GM19438 (cell line): ENCODE measurements around the gene MTFP1.

Source experiments
- ATAC-seq: cut with Tn5 transposase; IDR thresholded peaks from one replicate; pipeline ENCODE4 v1.9.1; 2021; ENCODE audit warnings: low read depth; ENCODE audit not compliant: unreplicated experiment

MTFP1 gene

DNA sequence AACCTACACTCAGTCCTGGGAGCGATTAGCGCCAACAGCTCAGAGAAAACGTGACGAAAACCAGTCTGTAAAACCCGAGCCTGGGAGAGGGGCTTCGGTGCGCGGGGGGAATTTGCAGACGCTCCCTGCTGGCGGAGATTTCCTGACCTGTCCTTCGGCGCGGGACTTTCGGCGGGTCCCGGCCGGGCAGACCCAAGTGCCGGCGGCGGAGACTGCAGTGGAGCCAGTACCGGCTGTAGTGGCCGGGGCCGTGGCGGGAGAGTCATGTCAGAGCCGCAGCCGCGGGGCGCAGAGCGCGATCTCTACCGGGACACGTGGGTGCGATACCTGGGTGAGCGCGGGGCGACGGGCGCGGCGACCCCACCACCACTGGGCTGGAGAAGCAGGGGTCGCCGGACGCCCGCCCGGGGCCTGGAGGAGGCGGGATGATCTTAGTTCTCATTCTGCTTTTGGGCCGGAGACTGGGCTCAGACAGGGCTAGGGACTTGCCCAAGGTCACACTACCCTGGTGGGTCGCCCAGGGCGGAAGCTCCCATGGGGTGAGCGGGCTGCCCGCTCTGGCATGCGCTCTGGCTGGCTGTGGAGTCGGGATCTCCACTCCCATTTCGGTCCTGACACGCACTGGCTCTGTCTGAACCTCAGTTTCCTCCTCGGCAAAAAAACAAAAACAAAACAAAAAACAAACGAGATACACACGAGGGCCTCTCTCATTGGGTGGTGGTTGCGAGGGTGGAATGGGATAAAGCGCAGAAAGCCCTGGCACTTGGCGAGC, at the start of gene MTFP1:
Gene MTFP1 (plus strand): TSS at position 153 of the 772 bp plus-strand sequence. CDS start 112 bp downstream, at position 265.
- ATAC-seq: no peak

GRCh38 chr22:30380011-30380410, 45.6 kb upstream of the MTFP1 start:
- ATAC-seq: no peak

DNA sequence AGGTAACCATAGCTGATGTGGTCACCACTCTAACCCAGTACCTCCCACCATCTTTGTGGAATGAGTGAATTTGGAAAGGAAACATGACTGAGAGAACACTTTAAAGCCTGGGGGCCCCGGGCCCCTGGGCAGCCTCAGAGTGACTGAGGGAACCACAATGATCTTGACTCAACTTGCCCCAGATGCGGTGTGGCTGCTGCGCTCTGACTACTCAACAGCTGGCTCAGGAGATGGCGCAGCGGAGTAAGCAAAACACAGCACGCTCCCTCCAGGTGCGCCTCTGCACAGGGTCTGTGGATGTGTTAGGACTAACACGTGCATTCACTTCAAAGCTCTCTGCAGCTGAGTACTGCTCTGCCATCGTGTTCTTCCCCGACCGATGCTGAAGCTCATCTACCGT, 44.3 kb upstream of the MTFP1 start:
- ATAC-seq: no peak

DNA sequence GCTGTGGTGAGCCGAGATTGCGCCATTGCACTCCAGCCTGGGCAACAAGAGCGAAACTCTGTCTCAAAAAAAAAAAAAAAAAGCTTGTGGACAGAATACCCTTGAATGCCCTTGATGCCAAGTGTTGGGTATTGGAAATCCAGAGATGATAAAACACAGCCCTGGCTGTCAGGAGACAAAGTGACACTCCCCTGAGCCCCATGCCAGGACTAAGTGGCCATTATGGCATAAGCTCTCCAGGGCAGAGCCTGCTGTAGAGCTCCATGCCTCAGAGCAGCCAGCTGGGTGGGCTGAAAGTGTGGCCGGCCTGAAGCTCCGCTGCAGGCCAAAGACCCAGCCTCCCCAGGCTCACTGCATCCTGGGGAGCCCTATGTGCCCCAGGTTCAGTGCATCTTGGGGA, 43.2 kb upstream of the MTFP1 start:
- ATAC-seq: no peak

DNA sequence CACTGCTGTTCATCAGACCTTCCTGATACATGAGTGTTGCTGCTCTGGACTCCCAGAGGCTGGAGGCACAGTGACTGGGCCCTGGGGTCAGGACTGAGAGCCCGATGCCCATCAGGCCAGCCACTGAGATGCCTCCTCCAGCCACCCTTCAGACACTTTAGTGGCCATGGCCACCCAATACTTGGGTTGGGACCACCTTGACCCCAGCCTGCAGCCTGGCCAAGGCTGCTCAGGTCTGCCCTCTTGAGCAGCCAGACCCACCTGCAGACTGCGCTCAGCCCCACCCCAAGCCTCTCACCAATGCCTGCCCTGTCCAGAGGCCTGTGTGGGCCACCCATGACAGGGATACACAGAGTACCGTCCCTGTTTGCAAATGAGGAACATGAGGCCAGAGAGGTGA, 42.5 kb upstream of the MTFP1 start:
- ATAC-seq: no peak

DNA sequence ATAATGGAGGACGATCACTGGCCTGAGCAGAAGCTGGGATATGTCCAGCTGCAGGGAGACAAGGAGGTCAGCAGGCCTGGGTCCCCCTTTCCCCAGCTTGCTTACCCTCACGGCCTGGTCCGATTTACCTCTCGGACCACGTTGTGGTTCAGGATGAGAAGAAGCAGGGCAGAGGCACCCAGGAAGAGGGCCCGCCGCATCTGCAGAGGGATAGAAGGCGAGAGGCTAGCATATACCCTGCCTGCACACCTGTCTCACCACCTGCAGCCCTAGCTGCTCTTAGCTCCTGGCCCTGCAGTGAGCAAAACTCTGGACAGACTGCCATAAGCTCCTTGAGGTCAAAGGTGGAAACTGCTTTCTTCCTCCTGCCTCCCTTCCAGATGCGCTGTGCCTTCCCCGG, 39.6 kb upstream of the MTFP1 start:
- no peak for ATAC-seq

GRCh38 chr22:30386608-30386959, 39.0 kb upstream of the MTFP1 start:
- no peak for ATAC-seq

DNA sequence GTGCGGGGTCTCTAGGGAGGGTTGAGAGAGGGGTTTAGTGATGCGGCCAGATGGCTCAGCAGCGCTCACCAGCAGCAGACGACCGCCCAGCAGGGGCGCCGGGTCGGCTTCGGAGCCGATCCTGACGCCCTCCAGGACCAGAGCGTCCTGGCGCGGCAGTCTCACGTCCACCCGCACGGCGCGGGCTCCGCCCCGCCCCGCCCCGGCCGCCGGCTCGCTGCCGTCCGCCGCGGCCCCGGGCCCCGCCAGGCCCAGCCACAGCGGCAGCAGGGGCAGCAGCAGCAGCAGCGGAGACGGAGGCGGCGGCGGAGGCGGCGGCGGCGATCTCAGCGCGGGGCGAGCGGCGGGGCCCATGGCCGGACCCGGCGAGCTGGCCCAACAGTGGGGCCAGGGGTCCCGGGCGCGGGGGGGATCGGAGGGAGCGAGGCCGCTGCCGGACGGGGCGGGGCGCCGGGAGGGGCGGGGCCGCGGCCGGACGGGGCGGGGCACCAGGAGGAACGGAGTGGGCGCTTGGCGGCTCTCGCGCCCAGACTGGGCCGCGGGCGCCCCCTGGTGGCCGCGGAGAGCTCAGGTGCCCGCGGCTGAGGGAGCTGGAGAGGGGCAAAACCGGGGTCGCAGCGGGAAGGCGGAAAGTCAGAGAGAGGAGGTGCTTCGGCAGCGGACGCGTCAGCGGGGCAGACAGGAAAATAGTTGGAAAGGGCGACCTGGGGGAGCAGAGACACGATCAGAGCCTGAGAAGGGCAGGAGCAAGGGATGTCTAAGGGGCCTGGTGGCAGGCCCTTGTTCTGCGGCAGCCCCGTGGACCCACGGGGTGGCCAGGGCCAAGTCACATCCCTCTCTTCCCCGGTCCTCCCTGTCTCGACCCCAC, 38.4 kb upstream of the MTFP1 start, which contains the start of gene RNF215:
Gene RNF215 (minus strand): TSS at position 452 of the 868 bp plus-strand sequence. CDS start 98 bp downstream, at position 354.
- ATAC-seq: peak; percentile 65

DNA sequence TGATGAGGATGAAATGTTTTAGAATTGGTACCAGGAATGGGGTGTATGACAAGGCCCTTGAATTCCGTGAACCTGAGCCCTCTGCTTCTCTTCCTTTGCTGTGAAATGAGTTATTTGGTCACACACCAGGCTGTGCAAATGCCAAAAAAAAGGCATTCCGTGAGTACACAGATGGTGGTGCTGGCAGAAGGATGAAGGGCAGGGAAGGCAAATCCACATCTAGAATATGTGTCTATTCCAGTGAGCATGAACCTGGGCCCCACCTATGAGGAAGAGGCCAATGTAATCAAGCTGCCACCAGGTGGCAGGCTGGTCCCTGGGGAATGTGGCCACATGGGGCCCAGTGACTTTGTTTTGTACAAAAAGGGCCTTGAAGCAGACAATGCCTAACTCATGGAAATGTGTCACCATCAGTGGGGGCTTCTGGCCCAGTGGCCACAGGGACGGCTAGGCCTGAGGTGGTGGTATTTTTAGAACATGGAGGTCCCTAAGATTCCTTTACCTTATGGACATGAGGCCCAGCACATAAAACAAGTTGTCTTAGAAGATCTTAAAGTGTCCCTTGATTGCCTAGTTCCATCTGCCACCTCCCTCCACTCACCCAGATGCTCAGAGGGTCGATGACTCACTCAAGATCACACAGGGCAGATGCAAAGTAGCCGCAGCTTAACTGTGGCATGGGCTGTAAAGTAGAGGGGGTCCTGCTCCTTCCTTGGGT, 34.4 kb upstream of the MTFP1 start:
- no peak for ATAC-seq

GRCh38 chr22:30392661-30393321, 32.8 kb upstream of the MTFP1 start:
- ATAC-seq: no peak

DNA sequence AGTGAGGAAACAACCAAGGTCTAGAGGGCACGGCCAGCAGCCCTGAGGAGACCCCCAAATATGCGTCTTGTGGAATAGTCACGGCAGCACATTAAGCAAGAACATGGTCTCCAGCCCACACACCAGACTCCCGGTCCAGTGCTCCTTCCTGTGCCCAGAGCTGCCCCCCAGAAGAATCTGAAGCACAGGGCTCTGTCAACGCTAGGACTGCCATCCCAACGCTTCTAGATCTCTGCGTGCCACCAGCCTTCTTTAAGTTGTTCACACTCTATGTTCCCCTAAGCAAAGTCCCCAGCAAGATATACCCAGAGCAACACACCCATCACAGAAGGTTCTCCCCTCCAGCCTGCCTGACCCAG, 32.3 kb upstream of the MTFP1 start:
- no peak for ATAC-seq

- ATAC-seq: no peak
These were observed 31.7 kb upstream of the MTFP1 start for GRCh38 chr22:30393885-30394284.

GRCh38 chr22:30396871-30397655, 28.5 kb upstream of the MTFP1 start, which contains the start of gene SEC14L2:
SEC14L2 (plus strand) TSS chr22:30397018; CDS start chr22:30397117, 99 bp downstream.
- ATAC-seq: no peak

DNA sequence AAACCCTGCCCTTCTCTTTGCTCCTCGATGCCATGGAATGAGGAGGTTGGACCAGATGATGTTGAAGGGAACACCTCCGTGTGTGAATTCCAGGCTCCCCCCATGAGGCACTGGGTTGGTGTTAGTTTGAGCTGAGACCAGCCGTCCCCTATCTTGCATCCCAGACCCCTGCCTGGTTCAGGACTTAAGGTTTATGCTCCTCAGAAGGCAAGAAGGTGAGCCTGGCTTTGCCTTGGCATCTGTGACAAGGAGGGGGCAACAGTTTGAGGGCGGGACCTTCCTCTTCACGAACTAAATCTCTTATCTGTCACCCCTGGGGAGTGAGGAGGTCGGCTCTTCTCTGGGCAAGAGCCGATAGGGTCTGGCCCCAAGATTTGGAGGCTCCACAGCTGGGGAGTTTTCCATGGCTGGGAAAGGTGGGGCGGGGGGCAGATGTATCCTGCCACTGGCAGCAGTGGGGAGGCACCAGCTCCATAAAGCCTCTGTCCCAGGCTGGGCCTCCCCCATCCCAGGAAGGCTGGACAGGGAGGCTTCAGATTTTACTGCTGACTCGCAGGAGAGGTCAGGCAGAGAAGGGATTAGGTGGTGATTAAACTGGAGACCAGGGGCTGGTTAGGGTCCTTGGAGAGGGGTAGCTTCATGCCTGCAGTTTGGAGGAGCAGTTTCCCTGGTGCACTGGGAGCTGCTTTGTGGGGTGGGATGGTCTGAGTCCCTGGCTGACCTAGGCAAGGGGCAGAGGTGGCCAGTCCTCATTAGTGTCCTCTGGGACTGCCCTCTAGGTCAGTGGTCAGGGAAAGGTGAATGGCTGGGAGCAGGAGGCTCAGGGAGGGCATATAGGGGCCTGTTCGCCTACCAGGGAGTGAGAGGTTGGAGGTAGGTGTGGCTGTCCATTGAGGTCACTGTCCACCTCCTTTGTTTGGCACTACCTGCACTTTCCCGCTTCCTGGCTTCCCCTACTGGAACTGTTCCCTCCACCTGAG, 27.6 kb upstream of the MTFP1 start:
- no peak for ATAC-seq

DNA sequence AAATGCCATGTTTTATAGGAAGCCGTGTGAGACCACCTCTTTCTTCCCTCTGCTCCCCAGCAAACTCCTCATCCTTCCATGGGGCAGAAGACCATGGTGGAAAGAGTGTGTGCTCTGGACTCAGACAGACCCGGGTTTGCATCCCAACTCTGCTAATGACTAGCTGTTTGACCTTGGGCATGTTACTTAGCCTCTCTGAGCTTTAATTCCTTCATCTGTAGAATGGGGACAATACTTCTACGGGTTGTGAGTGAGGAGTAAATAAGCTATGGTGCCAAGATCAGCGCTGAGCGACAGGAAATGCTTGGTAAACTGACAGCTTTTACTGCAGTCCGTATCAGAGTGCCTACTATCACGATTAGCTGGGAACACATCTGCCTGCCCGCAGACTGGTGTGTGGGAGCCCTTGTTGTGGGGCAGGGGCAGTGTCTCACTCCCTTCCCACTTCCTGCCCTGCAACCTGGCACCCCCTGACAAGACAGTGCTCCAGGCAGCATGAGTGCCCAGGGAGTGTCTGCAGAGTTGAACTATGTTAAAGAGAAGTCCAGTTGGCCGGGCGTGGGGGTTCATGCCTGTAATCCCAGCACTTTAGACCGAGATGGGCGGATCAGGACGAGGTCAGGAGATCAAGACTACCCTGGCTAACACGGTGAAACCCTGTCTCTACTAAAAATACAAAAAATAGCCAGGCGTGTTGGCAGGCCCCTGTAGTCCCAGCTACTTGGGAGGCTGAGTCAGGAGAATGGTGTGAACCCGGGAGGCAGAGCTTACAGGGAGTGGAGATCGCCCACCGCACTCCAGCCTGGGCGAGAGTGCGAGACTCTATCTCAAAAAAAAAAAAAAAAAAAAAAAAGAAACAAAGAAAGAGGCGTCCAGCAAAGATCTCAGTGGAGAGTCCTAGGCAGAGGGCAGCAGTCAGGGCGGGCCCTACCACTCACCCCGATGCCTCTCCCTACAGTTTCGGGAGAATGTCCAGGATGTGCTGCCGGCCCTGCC, 26.6 kb upstream of the MTFP1 start:
- no peak for ATAC-seq

- ATAC-seq: no peak
These were observed 25.9 kb upstream of the MTFP1 start for GRCh38 chr22:30399718-30400117.

GRCh38 chr22:30400159-30400558, 25.4 kb upstream of the MTFP1 start:
- no peak for ATAC-seq
